DOHH2 (cell line): ENCODE data around the gene GLI3.

ENCODE experiments used
- EZH2phosphoT487 ChIP-seq: fragments of 200-600 bp; sonication (generic); IDR thresholded peaks from 2 replicates; pipeline ENCODE4 v1.6.1; 2017; ENCODE audit warnings: borderline replicate concordance, mild to moderate bottlenecking, antibody characterized with exemption, low read length, moderate library complexity, mixed read lengths
- TF ChIP-seq, protein P1 (sequence below): fragments of 200-600 bp; sonication (generic); IDR thresholded peaks from one replicate; pipeline ENCODE4 v1.5.1; 2014; ENCODE audit warnings: antibody characterized with exemption, mild to moderate bottlenecking, low read depth, low read length; ENCODE audit not compliant: poor library complexity, severe bottlenecking

DNA sequence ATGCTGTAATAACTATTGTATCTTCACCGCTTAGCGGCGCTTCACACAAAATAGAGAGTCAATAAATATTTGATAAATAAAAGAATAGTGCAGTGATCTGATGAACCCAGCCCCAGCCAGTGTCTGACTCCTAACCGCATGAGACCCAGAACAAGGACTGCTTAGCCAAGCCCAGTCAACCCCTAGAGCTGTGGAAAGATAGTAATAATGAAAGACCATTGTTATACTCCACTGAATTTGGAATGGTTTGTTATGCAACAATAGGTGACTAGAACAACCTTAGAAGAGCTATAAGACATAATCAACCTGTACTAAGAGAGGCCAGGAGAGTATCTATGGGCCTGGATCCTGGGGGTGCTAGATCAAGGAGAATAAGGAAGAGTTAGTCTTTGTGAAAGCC, 303.6 kb downstream of the GLI3 start:
- TF ChIP-seq, protein P1, sequence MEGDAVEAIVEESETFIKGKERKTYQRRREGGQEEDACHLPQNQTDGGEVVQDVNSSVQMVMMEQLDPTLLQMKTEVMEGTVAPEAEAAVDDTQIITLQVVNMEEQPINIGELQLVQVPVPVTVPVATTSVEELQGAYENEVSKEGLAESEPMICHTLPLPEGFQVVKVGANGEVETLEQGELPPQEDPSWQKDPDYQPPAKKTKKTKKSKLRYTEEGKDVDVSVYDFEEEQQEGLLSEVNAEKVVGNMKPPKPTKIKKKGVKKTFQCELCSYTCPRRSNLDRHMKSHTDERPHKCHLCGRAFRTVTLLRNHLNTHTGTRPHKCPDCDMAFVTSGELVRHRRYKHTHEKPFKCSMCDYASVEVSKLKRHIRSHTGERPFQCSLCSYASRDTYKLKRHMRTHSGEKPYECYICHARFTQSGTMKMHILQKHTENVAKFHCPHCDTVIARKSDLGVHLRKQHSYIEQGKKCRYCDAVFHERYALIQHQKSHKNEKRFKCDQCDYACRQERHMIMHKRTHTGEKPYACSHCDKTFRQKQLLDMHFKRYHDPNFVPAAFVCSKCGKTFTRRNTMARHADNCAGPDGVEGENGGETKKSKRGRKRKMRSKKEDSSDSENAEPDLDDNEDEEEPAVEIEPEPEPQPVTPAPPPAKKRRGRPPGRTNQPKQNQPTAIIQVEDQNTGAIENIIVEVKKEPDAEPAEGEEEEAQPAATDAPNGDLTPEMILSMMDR = no peak
- TF ChIP-seq EZH2phosphoT487 = no peak
